Measurements from ENCODE around the gene FAM107A. TPM values are rescaled to one million over a fixed set of nuclear protein-coding genes. Genes with fewer than 3 reads are reported as not detected.
A peak's percentile ranks its signal among the peaks of the same experiment; 100 is the strongest.

FAM107A gene
- total and polyA plus RNA-seq, 11 donors: 24.6 to 144 (median 47.9) TPM

DNA sequence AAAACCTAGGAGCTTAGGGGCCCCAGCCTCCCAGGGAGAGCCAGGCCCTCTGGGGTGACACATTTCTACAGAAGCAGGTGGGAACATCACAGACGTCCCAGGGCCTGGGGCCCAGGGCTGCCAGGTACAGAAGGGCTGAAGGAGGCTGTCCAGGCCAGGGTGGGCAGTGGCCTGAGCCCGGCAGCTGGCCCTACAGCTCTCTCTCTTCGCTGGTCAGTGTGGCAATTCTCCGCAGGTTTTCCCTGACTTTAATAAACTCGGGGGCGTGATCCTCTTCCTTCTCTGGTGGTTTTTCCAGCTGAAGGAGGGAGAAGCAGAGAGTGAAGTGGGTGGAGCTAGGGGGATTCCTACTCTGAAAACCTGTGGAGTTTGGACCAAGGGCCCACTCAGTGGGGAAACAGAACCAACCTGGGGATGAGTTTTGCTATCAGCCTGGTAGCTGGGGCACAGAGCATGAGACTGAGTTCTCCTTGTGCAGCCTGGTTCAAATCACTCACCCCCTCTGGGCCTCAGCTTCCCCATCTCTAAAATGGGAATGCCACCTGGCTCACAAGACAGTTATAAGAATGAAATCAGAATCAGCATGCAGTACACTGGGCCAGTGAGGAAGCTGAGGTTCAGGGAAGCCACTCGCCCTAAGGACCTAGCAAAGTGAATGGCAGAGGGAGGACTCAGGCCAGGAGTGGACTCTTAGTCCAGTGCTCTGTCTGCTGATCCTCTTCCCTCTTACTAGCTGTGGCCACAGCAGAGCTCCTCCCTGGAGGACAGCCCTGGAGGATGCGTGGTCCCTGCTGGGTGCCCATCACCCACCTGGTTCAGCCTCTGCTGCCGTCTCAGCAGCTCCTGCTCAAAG lies 10.6 kb downstream of the FAM107A start:
- H3K4me1 ChIP-seq: peaks cover 0 to 22% (median 5%) of the 10 kb centered on the region in 12 donors
- H3K27me3 ChIP-seq: no peaks in the 10 kb centered on the region
- no peak for ATAC-seq
- no peak for DNase-seq
- intact Hi-C loops (cut with DNase I): no loop called here
- H3K4me3 ChIP-seq: no peak overlapping the region
- TF ChIP-seq, protein P1, sequence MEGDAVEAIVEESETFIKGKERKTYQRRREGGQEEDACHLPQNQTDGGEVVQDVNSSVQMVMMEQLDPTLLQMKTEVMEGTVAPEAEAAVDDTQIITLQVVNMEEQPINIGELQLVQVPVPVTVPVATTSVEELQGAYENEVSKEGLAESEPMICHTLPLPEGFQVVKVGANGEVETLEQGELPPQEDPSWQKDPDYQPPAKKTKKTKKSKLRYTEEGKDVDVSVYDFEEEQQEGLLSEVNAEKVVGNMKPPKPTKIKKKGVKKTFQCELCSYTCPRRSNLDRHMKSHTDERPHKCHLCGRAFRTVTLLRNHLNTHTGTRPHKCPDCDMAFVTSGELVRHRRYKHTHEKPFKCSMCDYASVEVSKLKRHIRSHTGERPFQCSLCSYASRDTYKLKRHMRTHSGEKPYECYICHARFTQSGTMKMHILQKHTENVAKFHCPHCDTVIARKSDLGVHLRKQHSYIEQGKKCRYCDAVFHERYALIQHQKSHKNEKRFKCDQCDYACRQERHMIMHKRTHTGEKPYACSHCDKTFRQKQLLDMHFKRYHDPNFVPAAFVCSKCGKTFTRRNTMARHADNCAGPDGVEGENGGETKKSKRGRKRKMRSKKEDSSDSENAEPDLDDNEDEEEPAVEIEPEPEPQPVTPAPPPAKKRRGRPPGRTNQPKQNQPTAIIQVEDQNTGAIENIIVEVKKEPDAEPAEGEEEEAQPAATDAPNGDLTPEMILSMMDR (IDR thresholded peaks at IDR 0.05): no peak
- no peak for TF ChIP-seq POLR2A (IDR thresholded peaks at IDR 0.05)
- 88 to 94% (median 92%) methylated on average over 9 of the region's 9 CpGs for WGBS, 4 donors
- peaks cover 0 to 56% (median 32%) of the 10 kb centered on the region in 9 donors for H3K36me3 ChIP-seq
- H3K9me3 ChIP-seq: peaks cover 0 to 3% (median 0%) of the 10 kb centered on the region in 12 donors
- H3K27ac ChIP-seq: no peak overlapping the region

- ATAC-seq: no peak
- no peaks in the 10 kb centered on the region for H3K27me3 ChIP-seq
- 91 to 96% (median 93%) methylated on average over 11 to 12 of the region's 12 CpGs for WGBS, 4 donors
- H3K4me1 ChIP-seq: peaks cover 0 to 22% (median 5%) of the 10 kb centered on the region in 12 donors
- intact Hi-C loops (cut with DNase I): no loop called here
- H3K9me3 ChIP-seq: peaks cover 0 to 3% (median 0%) of the 10 kb centered on the region in 12 donors
- DNase-seq: no peak
- H3K4me3 ChIP-seq: no peak overlapping the region
- no peak for TF ChIP-seq POLR2A (IDR thresholded peaks at IDR 0.05)
- TF ChIP-seq, protein P1 (IDR thresholded peaks at IDR 0.05): no peak
- H3K27ac ChIP-seq: peak overlapping the region in 1 of 12 donors; percentile 67
- H3K36me3 ChIP-seq: peaks cover 0 to 59% (median 32%) of the 10 kb centered on the region in 9 donors
Observed at GRCh38 chr3:58565621-58566397, 11.4 kb downstream of the FAM107A start.

- no peak for TF ChIP-seq POLR2A (IDR thresholded peaks at IDR 0.05)
- TF ChIP-seq, protein P1 (IDR thresholded peaks at IDR 0.05): no peak
- WGBS, 4 donors: 69 to 75% (median 73%) methylated on average over 10 to 13 of the region's 13 CpGs
- Histone ChIP-seq H3K9me3 (peaks cover 0 to 3% (median 0%) of the 10 kb centered on the region in 12 donors), H3K27me3 (no peaks in the 10 kb centered on the region), H3K4me1 (peaks cover 0 to 21% (median 5%) of the 10 kb centered on the region in 12 donors), H3K36me3 (peaks cover 0 to 56% (median 32%) of the 10 kb centered on the region in 9 donors), H3K27ac (peak overlapping the region in 5 of 12 donors; percentile 9 to 67 (median 36)), H3K4me3 (no peak overlapping the region)
- DNase-seq: no peak
- peak in 3 of 4 donors; percentile 39 to 57 (median 51) for ATAC-seq
- intact Hi-C loops (cut with DNase I): no loop called here
Observed at GRCh38 chr3:58564456-58565160, 12.6 kb downstream of the FAM107A start.
